ENCODE measurements around the gene RMRP. TPM values are rescaled to one million over a fixed set of nuclear protein-coding genes. Genes with fewer than 3 reads are reported as not detected.

RMRP gene
- polyA plus RNA-seq, 1 donor = not detected

DNA sequence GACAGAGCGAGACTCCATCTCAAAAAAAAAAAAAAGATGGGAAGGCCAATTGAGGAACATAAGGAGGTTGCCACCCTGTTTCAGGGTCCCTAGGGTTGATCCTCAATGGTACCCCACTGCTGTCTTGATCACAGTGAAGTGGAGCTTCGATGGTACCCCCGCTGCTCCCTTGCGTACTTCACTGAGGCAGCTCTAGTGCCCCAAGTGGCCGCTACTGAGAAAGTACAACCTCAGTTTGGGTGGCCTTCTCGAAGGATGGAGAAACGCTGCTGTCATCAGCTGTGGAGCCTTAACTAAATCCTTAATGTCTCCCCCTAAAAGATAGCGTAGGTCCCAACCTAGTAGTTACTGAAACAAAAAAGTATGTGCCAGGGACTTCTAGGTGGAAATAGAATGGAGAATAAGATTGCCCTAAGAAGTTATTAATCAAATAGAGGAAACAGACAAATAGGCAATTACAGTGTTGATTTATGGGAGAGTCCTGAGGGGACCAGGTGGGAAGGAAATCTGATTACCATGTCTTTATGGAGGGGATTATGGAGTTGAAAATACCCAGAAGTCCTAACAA, 46.5 kb downstream of the RMRP start:
- peaks cover 9% of the 10 kb centered on the region for H3K27me3 ChIP-seq (ENCODE audit: control insufficient read depth, insufficient read depth, low read length)
- H3K36me3 ChIP-seq (ENCODE audit: control insufficient read depth, insufficient read depth, low read length) = peaks cover 38% of the 10 kb centered on the region
- peak in 1 of 2 donors; percentile 23 for DNase-seq
- no peak overlapping the region for H3K4me3 ChIP-seq (ENCODE audit: low read length)
- peaks cover 6% of the 10 kb centered on the region for H3K4me1 ChIP-seq (ENCODE audit: control insufficient read depth, insufficient read depth, low read length)
- no peaks in the 10 kb centered on the region for H3K9me3 ChIP-seq (ENCODE audit: control insufficient read depth, low read depth, low read length)
- no peak overlapping the region for H3K27ac ChIP-seq (ENCODE audit: low read length)
- WGBS (ENCODE audit: insufficient coverage, low lambda C conversion rate) = no CpG with 5 or more reads among the region's 8 CpGs

DNA sequence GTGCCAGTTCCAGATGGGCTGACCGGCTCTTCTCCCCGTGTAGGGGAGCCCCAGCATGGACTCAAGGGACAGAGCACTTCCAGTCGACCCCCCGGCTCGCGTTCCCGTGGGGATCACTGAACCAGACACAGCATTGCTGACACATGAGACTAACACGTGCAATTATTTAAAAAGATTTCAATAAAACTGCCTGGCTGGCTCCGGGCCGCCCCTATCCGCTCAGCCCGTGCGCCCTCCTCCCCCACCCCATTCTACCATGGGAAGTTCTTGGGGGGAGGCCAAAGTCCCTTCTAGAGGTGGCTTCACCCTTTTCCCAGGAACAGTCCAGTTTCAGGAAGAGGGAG, 48.0 kb downstream of the RMRP start:
- no CpG with 5 or more reads among the region's 13 CpGs for WGBS (ENCODE audit: insufficient coverage, low lambda C conversion rate)
- H3K27me3 ChIP-seq (ENCODE audit: control insufficient read depth, insufficient read depth, low read length) = no peaks in the 10 kb centered on the region
- peaks cover 38% of the 10 kb centered on the region for H3K36me3 ChIP-seq (ENCODE audit: control insufficient read depth, insufficient read depth, low read length)
- no peak overlapping the region for H3K4me3 ChIP-seq (ENCODE audit: low read length)
- H3K4me1 ChIP-seq (ENCODE audit: control insufficient read depth, insufficient read depth, low read length) = peaks cover 12% of the 10 kb centered on the region
- no peak for DNase-seq
- H3K9me3 ChIP-seq (ENCODE audit: control insufficient read depth, low read depth, low read length) = no peaks in the 10 kb centered on the region
- no peak overlapping the region for H3K27ac ChIP-seq (ENCODE audit: low read length)

DNA sequence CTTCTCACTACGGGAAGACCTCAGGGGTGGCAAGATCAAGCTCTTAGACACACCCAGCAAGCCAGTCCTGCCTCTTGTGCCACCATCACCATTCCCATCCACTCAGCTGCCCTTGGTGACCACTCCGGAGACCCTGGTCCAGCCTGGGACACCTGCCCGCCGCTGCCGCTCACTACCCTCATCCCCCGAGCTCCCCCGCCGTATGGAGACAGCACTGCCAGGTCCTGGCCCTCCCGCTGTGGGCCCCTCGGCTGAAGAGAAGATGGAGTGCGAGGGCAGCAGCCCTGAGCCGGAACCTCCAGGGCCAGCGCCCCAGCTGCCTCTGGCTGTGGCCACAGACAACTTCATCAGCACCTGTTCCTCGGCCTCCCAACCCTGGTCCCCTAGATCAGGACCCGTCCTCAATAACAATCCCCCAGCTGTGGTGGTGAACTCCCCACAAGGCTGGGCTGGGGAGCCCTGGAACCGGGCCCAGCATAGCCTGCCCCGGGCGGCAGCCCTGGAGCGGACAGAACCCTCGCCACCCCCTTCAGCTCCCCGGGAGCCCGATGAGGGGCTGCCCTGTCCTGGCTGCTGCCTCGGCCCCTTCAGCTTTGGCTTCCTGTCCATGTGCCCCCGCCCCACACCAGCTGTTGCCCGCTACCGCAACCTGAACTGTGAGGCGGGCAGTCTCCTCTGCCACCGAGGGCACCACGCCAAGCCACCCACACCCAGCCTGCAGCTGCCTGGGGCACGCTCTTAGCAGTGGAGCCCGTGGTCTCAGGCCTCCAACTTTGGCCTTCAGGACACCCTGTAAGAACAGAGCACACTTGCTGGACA, 48.6 kb downstream of the RMRP start:
- WGBS (ENCODE audit: insufficient coverage, low lambda C conversion rate) = no CpG with 5 or more reads among the region's 31 CpGs
- DNase-seq = no peak

DNA sequence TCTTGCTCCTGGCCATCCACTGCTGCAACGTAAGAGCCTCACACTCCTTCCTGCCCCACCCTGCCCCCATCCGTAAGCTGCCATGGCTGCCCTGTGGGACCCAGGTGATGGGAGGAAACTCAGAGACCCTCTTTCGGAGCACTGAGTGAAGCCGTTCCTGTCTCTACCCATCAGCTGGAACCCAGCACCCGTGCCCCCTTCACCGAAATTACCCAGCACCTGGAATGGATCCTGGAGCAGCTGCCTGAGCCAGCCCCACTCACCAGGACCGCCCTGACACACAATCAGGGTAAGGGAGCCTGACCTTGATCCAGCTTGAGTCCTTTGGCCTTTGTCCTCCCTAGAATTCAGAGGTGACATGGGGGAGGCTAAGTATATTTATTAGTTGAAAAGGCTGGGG, 49.6 kb downstream of the RMRP start:
- WGBS (ENCODE audit: insufficient coverage, low lambda C conversion rate) = no CpG with 5 or more reads among the region's 7 CpGs
- Histone ChIP-seq H3K27me3 (ENCODE audit: control insufficient read depth, insufficient read depth, low read length) (no peaks in the 10 kb centered on the region), H3K9me3 (ENCODE audit: control insufficient read depth, low read depth, low read length) (no peaks in the 10 kb centered on the region), H3K36me3 (ENCODE audit: control insufficient read depth, insufficient read depth, low read length) (peaks cover 38% of the 10 kb centered on the region), H3K27ac (ENCODE audit: low read length) (no peak overlapping the region), H3K4me1 (ENCODE audit: control insufficient read depth, insufficient read depth, low read length) (peaks cover 16% of the 10 kb centered on the region), H3K4me3 (ENCODE audit: low read length) (no peak overlapping the region)
- no peak for DNase-seq

More for the DNA sequence above, 48.6 kb downstream of the RMRP start:
- Histone ChIP-seq H3K36me3 (ENCODE audit: control insufficient read depth, insufficient read depth, low read length) (peaks cover 38% of the 10 kb centered on the region), H3K9me3 (ENCODE audit: control insufficient read depth, low read depth, low read length) (no peaks in the 10 kb centered on the region), H3K27me3 (ENCODE audit: control insufficient read depth, insufficient read depth, low read length) (no peaks in the 10 kb centered on the region), H3K4me3 (ENCODE audit: low read length) (no peak overlapping the region), H3K4me1 (ENCODE audit: control insufficient read depth, insufficient read depth, low read length) (peaks cover 12% of the 10 kb centered on the region), H3K27ac (ENCODE audit: low read length) (no peak overlapping the region)

Other genes starting within 250 kb of the RMRP start
- gene RUSC2, start 167.9 kb downstream of the RMRP start, polyA plus RNA-seq = 12.0 TPM
- gene TESK1, start 52.8 kb downstream of the RMRP start, polyA plus RNA-seq = 53.3 TPM
- gene CD72, start 39.6 kb downstream of the RMRP start, polyA plus RNA-seq = 1.8 TPM
- gene SIT1, start 7.1 kb downstream of the RMRP start, polyA plus RNA-seq = 0.78 TPM
- 17.6 TPM for gene CCDC107, start 273 bp upstream of the RMRP start, polyA plus RNA-seq
- gene ARHGEF39, start 7.2 kb upstream of the RMRP start, polyA plus RNA-seq = 5.2 TPM
- 4.2 TPM for gene CA9, start 15.9 kb upstream of the RMRP start, polyA plus RNA-seq
- gene TPM2, start 31.9 kb upstream of the RMRP start, polyA plus RNA-seq = 463 TPM
- gene TLN1, start 74.2 kb upstream of the RMRP start, polyA plus RNA-seq = 117 TPM
- gene CREB3, start 74.6 kb upstream of the RMRP start, polyA plus RNA-seq = 25.4 TPM
- gene GBA2, start 91.2 kb upstream of the RMRP start, polyA plus RNA-seq = 127 TPM
- gene RGP1, start 91.3 kb upstream of the RMRP start, polyA plus RNA-seq = 17.2 TPM
- 0.61 TPM for gene MSMP, start 96.3 kb upstream of the RMRP start, polyA plus RNA-seq
- 15.3 TPM for gene NPR2, start 133.6 kb upstream of the RMRP start, polyA plus RNA-seq
- gene SPAG8, start 154.2 kb upstream of the RMRP start, polyA plus RNA-seq = 1.4 TPM
- 29.7 TPM for gene HINT2, start 157.0 kb upstream of the RMRP start, polyA plus RNA-seq
- 0.10 TPM for gene FAM221B, start 170.7 kb upstream of the RMRP start, polyA plus RNA-seq
- 33.8 TPM for gene TMEM8B, start 171.2 kb upstream of the RMRP start, polyA plus RNA-seq
- 0.21 TPM for gene OR13J1, start 212.4 kb upstream of the RMRP start, polyA plus RNA-seq
- gene HRCT1, start 248.2 kb upstream of the RMRP start, polyA plus RNA-seq = 1.6 TPM